Common myeloid progenitor, CD34-positive (primary cell): Measurements from ENCODE around the gene WDR18.

ENCODE experiments used
- CTCF ChIA-PET: fragments of 350-600 bp; sonication (Branson Sonifier 250); formaldehyde crosslinking; loops from one replicate; lab custom pipeline; 2021; ENCODE audit warnings: antibody characterized with exemption; lab: Charles Lee
- POLR2A ChIA-PET: fragments of 350-600 bp; sonication (Branson Sonifier 250); formaldehyde crosslinking; loops from one replicate; lab custom pipeline; 2021; ENCODE audit warnings: antibody characterized with exemption; lab: Charles Lee
- DNase-seq, 3 donors: peaks; one replicate each; pipeline versions ENCODE4 v3.0.0 to v3.0.0-alpha.2; 2013
- H3K27ac ChIP-seq, 2 experiments: 1 replicate in 1 of 2; 2 replicates in 1 of 2; pipeline ENCODE4 v1.7.0; 2013; ENCODE audit warnings: inconsistent platforms in 2 of 2, low read length in 2 of 2, mild to moderate bottlenecking in 2 of 2, low read depth in 1 of 2, moderate library complexity in 1 of 2; ENCODE audit not compliant: severe bottlenecking in 2 of 2, insufficient read depth in 1 of 2, poor library complexity in 1 of 2
- H3K27me3 ChIP-seq, 5 experiments: replicated peaks in 2 of 5; 1 replicate in 3 of 5; 2 replicates in 2 of 5; pipeline versions ENCODE4 v1.6.1 to v1.7.0; 2013; ENCODE audit warnings: low read length in 4 of 5, mild to moderate bottlenecking in 2 of 5, moderate library complexity in 2 of 5, inconsistent platforms in 1 of 5; ENCODE audit not compliant: insufficient read depth in 5 of 5, control insufficient read depth in 4 of 5
- H3K36me3 ChIP-seq, 4 experiments: 1 replicate in 2 of 4; 2 replicates in 2 of 4; pipeline versions ENCODE4 v1.6.1 to v1.7.0; 2013; ENCODE audit warnings: low read length in 3 of 4, control low read depth in 1 of 4, mild to moderate bottlenecking in 1 of 4; ENCODE audit not compliant: control insufficient read depth in 4 of 4, insufficient read depth in 4 of 4
- H3K4me1 ChIP-seq, 4 experiments: 1 replicate in 3 of 4; 2 replicates in 1 of 4; pipeline versions ENCODE4 v1.6.1 to v1.7.1; 2013; ENCODE audit warnings: low read length in 3 of 4, mild to moderate bottlenecking in 3 of 4, control low read depth in 1 of 4, inconsistent platforms in 1 of 4, moderate library complexity in 1 of 4; ENCODE audit not compliant: control insufficient read depth in 4 of 4, insufficient read depth in 4 of 4; ENCODE audit errors: control extremely low read depth in 1 of 4
- H3K4me3 ChIP-seq, 7 experiments: 1 replicate in 4 of 7; 2 replicates in 3 of 7; pipeline versions ENCODE4 v1.5.1 to v1.7.0; 2013; ENCODE audit warnings: mild to moderate bottlenecking in 7 of 7, low read length in 6 of 7, moderate library complexity in 6 of 7, inconsistent platforms in 2 of 7, low read depth in 2 of 7, control low read depth in 1 of 7; ENCODE audit not compliant: insufficient read depth in 4 of 7, control insufficient read depth in 1 of 7; ENCODE audit errors: extremely low read depth in 1 of 7
- H3K9me3 ChIP-seq, 5 experiments: 1 replicate in 4 of 5; 2 replicates in 1 of 5; pipeline versions ENCODE4 v1.6.1 to v1.7.1; 2013; ENCODE audit warnings: low read length in 4 of 5, mild to moderate bottlenecking in 2 of 5, inconsistent platforms in 1 of 5, low read depth in 1 of 5, moderate library complexity in 1 of 5; ENCODE audit not compliant: control insufficient read depth in 4 of 5, insufficient read depth in 2 of 5; ENCODE audit errors: control extremely low read depth in 1 of 5
- WGBS: methylation state at CpG from one replicate; pipeline ENCODE4 v1.1.5; 2013; ENCODE audit not compliant: insufficient coverage; 5-methylcytosine and 5-hydroxymethylcytosine counted together

The WDR18 gene

GRCh38 chr19:964761-965694 is 19.1 kb upstream of the WDR18 start:
- Histone ChIP-seq H3K4me1 (peaks cover 0 to 24% (median 11%) of the 10 kb centered on the region in 4 experiments), H3K36me3 (peaks cover 5 to 74% (median 37%) of the 10 kb centered on the region in 4 experiments), H3K9me3 (peaks cover 0 to 4% (median 3%) of the 10 kb centered on the region in 5 experiments), H3K27me3 (no peaks in the 10 kb centered on the region), H3K4me3 (no peak overlapping the region), H3K27ac (no peak overlapping the region)
- ChIA-PET CTCF (interaction anchor here (0.5 to 2.0 kb wide), 4 partner anchors 17 to 194 kb away, joined by 3 to 7 read pairs (median 4); partner anchors contain the start of gene WDR18), POLR2A (no interaction called here)
- WGBS, result 98% methylated on average over 19 of the region's 19 CpGs
- DNase-seq, result peak; percentile 39 to 77 (median 55)

- Histone ChIP-seq H3K27ac (no peak overlapping the region), H3K36me3 (peaks cover 11 to 77% (median 46%) of the 10 kb centered on the region in 4 experiments), H3K27me3 (no peaks in the 10 kb centered on the region), H3K9me3 (peaks cover 0 to 10% (median 9%) of the 10 kb centered on the region in 5 experiments), H3K4me1 (peaks cover 0 to 15% (median 5%) of the 10 kb centered on the region in 4 experiments), H3K4me3 (no peak overlapping the region)
- peak in 1 of 3 donors; percentile 22 for DNase-seq
- WGBS, result 92% methylated on average over 14 of the region's 17 CpGs
- ChIA-PET POLR2A (no interaction called here), CTCF (interaction anchor here (0.6 to 1.9 kb wide), 4 partner anchors 14 to 44 kb away, joined by 3 to 6 read pairs (median 3); no protein-coding TSS in a partner anchor)
These were observed 17.6 kb upstream of the WDR18 start for GRCh38 chr19:966485-967088.

- H3K4me3 ChIP-seq, result no peak overlapping the region
- no peak overlapping the region for H3K27ac ChIP-seq
- H3K27me3 ChIP-seq, result no peaks in the 10 kb centered on the region
- H3K4me1 ChIP-seq, result no peaks in the 10 kb centered on the region
- peak in 2 of 3 donors; percentile 51 to 58 for DNase-seq
- H3K9me3 ChIP-seq, result peaks cover 0 to 9% (median 6%) of the 10 kb centered on the region in 5 experiments
- peaks cover 6 to 56% (median 36%) of the 10 kb centered on the region in 4 experiments for H3K36me3 ChIP-seq
- WGBS, result 96% methylated on average over 12 of the region's 14 CpGs
- CTCF ChIA-PET, result interaction anchor here (0.6 to 2.8 kb wide), 8 partner anchors 9 to 107 kb away, joined by 3 to 17 read pairs (median 4); partner anchors contain the start of gene WDR18
- POLR2A ChIA-PET, result no interaction called here
These were observed 13.4 kb upstream of the WDR18 start for GRCh38 chr19:970695-971094.

DNA sequence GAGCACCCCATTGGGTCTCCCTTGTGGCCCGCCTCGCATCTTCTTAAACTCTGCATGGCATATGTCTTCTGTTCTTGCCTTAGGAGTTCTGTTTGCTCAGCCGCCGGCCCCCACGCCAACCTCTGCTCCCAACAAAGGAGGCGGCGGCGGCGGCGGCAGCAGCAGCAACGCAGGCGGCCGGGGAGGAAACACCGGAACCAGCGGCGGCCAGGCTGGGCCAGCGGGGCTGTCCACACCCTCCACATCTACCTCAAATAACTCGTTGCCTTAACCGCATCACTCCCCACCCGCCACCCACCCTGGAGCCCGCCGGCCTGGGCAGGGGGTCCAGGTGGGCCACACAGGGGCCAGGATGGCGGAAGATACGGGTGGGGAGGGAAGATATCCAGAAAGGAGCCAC is 12.3 kb upstream of the WDR18 start:
- no peak for DNase-seq
- peaks cover 6 to 50% (median 31%) of the 10 kb centered on the region in 4 experiments for H3K36me3 ChIP-seq
- no peaks in the 10 kb centered on the region for H3K27me3 ChIP-seq
- POLR2A ChIA-PET, result no interaction called here
- H3K4me3 ChIP-seq, result no peak overlapping the region
- CTCF ChIA-PET, result interaction anchor here (0.7 to 1.8 kb wide), 7 partner anchors 10 to 108 kb away, joined by 3 to 5 read pairs (median 4); partner anchors contain the start of gene WDR18
- H3K4me1 ChIP-seq, result no peaks in the 10 kb centered on the region
- 84% methylated on average over 13 of the region's 24 CpGs for WGBS
- no peak overlapping the region for H3K27ac ChIP-seq
- H3K9me3 ChIP-seq, result peaks cover 0 to 9% (median 6%) of the 10 kb centered on the region in 5 experiments

DNA sequence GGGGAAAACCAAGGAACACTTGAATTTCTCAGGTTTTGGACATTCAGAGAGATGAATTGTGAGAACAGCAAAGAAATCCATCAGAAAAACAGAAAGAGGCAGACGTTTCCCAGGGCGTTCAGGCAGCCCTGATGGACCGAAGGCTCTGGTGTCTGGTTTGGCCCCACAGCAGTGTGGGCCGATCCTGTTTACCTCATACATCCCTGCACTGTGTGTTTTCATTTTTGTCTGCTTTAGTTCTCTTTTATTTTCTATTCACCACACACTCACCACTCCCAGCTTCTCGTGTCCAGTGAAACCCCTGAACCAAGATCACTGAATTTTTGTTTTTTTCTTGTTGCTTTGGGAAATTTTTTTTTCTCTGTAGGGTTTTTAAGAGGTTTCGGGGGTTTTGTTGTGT is 11.9 kb upstream of the WDR18 start:
- WGBS, result 95% methylated on average over 4 of the region's 6 CpGs
- Histone ChIP-seq H3K4me3 (no peak overlapping the region), H3K9me3 (peaks cover 0 to 9% (median 6%) of the 10 kb centered on the region in 5 experiments), H3K4me1 (no peaks in the 10 kb centered on the region), H3K27me3 (no peaks in the 10 kb centered on the region), H3K27ac (no peak overlapping the region), H3K36me3 (peaks cover 6 to 45% (median 29%) of the 10 kb centered on the region in 4 experiments)
- ChIA-PET CTCF (interaction anchor here (1.0 to 1.8 kb wide), 3 partner anchors 16 to 49 kb away, joined by 4 read pairs; no protein-coding TSS in a partner anchor), POLR2A (no interaction called here)
- DNase-seq, result no peak

DNA sequence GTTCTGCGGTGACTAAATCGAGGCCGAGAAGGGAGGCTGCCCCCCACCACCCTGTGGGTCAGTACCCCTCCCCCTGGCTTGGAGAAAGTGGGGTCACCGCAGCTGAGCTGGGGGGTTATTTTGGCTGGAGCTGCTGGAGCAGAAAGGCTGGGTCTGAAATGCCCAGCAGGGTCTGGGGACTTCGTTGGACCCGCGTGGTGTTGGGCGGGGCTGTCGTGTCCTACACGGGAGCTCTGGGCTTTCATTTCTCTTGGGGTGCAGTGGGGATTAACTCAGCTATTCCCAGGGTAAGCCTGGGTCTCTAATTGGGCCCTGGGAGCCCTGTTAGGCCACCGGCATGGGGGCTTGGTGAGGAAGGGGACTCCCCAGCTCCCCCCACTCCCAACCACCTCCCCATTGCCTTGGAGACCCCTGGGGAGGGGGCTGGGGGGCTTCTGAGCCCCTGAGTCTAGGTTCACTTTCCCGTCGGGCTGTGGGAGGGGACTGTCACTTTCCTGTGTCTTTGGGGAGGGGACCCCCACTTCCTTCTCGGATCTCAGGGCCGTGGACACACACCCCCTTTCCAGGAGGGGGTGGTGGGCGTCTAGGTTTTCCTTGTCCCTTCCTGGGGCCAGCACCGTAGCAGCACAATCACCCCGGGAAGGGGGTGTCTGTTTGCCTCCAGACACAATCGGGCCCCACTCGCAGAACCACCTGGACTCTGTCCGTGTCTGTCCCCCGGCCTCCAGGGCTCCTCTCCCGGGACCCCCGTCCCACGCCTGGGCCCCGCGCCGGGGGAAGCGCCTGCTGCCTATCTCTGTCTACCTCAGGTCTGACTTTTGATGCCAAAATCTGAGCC is 10.2 kb upstream of the WDR18 start:
- Histone ChIP-seq H3K27ac (no peak overlapping the region), H3K9me3 (peaks cover 0 to 9% (median 6%) of the 10 kb centered on the region in 5 experiments), H3K4me1 (no peaks in the 10 kb centered on the region), H3K36me3 (peaks cover 6 to 33% (median 21%) of the 10 kb centered on the region in 4 experiments), H3K4me3 (no peak overlapping the region), H3K27me3 (no peaks in the 10 kb centered on the region)
- WGBS, result 93% methylated on average over 21 of the region's 29 CpGs
- ChIA-PET CTCF (interaction anchor here (1.2 kb wide), 2 partner anchors 10 to 27 kb away, joined by 4 read pairs; partner anchors contain the start of gene WDR18), POLR2A (no interaction called here)
- DNase-seq, result no peak
